Urinary bladder (tissue), 4 donors: ENCODE data around the gene LHX5. TPM values are rescaled to one million over a fixed set of nuclear protein-coding genes. Genes with fewer than 3 reads are reported as not detected.

Experiments
- DNase-seq: peaks from one replicate; pipeline ENCODE4 v3.0.0-alpha.2; 2015; ENCODE audit errors: extremely low spot score
- H3K27ac ChIP-seq: one replicate; pipeline ENCODE4 v1.5.1; 2013; ENCODE audit warnings: low read depth, mild to moderate bottlenecking, moderate library complexity
- H3K36me3 ChIP-seq: one replicate; pipeline ENCODE4 v1.6.1; 2013; ENCODE audit warnings: mild to moderate bottlenecking, moderate library complexity; ENCODE audit not compliant: insufficient read depth
- H3K4me1 ChIP-seq: one replicate; pipeline ENCODE4 v1.6.1; 2013; ENCODE audit warnings: mild to moderate bottlenecking, moderate library complexity; ENCODE audit not compliant: insufficient read depth
- H3K4me3 ChIP-seq: one replicate; pipeline ENCODE4 v1.5.1; 2013; ENCODE audit warnings: low read depth, low read length
- WGBS: extraction: QIAGEN DNeasy Blood & Tissue Kit; methylation state at CpG from one replicate; pipeline ENCODE4 v1.1.7; 2013; 5-methylcytosine and 5-hydroxymethylcytosine counted together
- polyA plus RNA-seq: library from polyadenylated mRNA; stranded (reverse); fragments of 200-250 nt; gene quantifications from one replicate; pipeline ENCODE4 v1.2.3, GENCODE V29; 2013
- total RNA-seq: library from RNA; depleted of rRNA; stranded (reverse); fragments of >200 nt; gene quantifications from one replicate; pipeline ENCODE4 v1.2.3, GENCODE V29; 2014
- donor health status: healthy with polysubstance abuse.
- donor health status: healthy.

LHX5 gene
- total and polyA plus RNA-seq, 2 donors, result not detected

- Histone ChIP-seq H3K36me3 (no peaks in the 10 kb centered on the region), H3K27ac (no peak overlapping the region), H3K4me1 (no peaks in the 10 kb centered on the region), H3K4me3 (no peak overlapping the region)
- WGBS, result 88% methylated on average over 9 of the region's 9 CpGs
- DNase-seq, result no peak
Measured at GRCh38 chr12:113414519-113415038, 57.1 kb downstream of the LHX5 start.

- WGBS, result 63% methylated on average over 11 of the region's 11 CpGs
- H3K27ac ChIP-seq, result no peak overlapping the region
- H3K4me1 ChIP-seq, result no peaks in the 10 kb centered on the region
- no peak overlapping the region for H3K4me3 ChIP-seq
- H3K36me3 ChIP-seq, result no peaks in the 10 kb centered on the region
- no peak for DNase-seq
Measured at GRCh38 chr12:113413488-113413939, 58.2 kb downstream of the LHX5 start.

Other genes with a start within 250 kb of the LHX5 start
- gene SLC8B1, start 136.8 kb downstream of the LHX5 start, total RNA-seq, result 12.8 TPM
- 20.5 TPM for gene SLC8B1, start 136.8 kb downstream of the LHX5 start, polyA plus RNA-seq
- 11.5 TPM for gene PLBD2, start 113.3 kb downstream of the LHX5 start, total RNA-seq
- 29.2 TPM for gene PLBD2, start 113.3 kb downstream of the LHX5 start, polyA plus RNA-seq
- not detected for gene SDS, start 68.0 kb downstream of the LHX5 start, total RNA-seq
- gene SDS, start 68.0 kb downstream of the LHX5 start, polyA plus RNA-seq, result 0.85 TPM
- gene SDSL, start 49.5 kb downstream of the LHX5 start, total RNA-seq, result 0.48 TPM
- gene SDSL, start 49.5 kb downstream of the LHX5 start, polyA plus RNA-seq, result 3.9 TPM